A549 (cell line): ENCODE measurements around the gene UCKL1. TPM values are rescaled to one million over a fixed set of nuclear protein-coding genes. Genes with fewer than 3 reads are reported as not detected.

ENCODE experiments used
- ATAC-seq, 2 experiments: fragments of 200-7000 bp in 1 of 2; fragments of >200 bp in 1 of 2; cut with Nextera tagmentation in 1 of 2; cut with Tn5 transposase in 1 of 2; 3 replicates each; pipeline versions ENCODE4 v1.8.0 to v1.9.1; 2018 to 2020; ENCODE audit warnings: mild to moderate bottlenecking in 1 of 2, moderate library complexity in 1 of 2
- CTCF ChIA-PET: fragments of 300-600 bp; sonication (Branson Sonifier 250); formaldehyde crosslinking; extraction: SDS; loops from one replicate; lab custom pipeline; 2021; ENCODE audit warnings: antibody characterized with exemption, inconsistent platforms; lab: Yijun Ruan, JAX
- POLR2A ChIA-PET: fragments of 350-600 bp; formaldehyde crosslinking; extraction: SDS; loops from one replicate; lab custom pipeline; 2021; ENCODE audit warnings: antibody characterized with exemption, inconsistent platforms; lab: Yijun Ruan, JAX
- DNase-seq, 2 experiments: peaks; one replicate each; pipeline versions ENCODE4 v3.0.0 to v3.0.0-alpha.2; 2011 to 2016; ENCODE audit warnings: low read depth in 1 of 2, low spot score in 1 of 2
- FAIRE-seq: peaks from 2 replicates; lab custom pipeline; 2011; peaks lifted over from hg19 to GRCh38; lab: Jason Lieb, UNC
- H3K27ac ChIP-seq, 2 experiments: fragments of >200 bp; sonication (Bioruptor Twin); formaldehyde crosslinking; 3 replicates each; pipeline ENCODE4 v1.5.1; 2016 to 2017
- H3K4me1 ChIP-seq: fragments of >200 bp; sonication (Bioruptor Twin); formaldehyde crosslinking; 3 replicates; pipeline ENCODE4 v1.6.1; 2016
- H3K4me2 ChIP-seq: fragments of >200 bp; sonication (Bioruptor Twin); formaldehyde crosslinking; 3 replicates; pipeline ENCODE4 v1.6.1; 2016
- H3K4me3 ChIP-seq: fragments of >200 bp; sonication (Bioruptor Twin); formaldehyde crosslinking; 3 replicates; pipeline ENCODE4 v1.5.1; 2016
- H3K9me3 ChIP-seq: fragments of >200 bp; sonication (Bioruptor Twin); formaldehyde crosslinking; 3 replicates; pipeline ENCODE4 v1.6.1; 2016
- EP300 ChIP-seq, 2 experiments: fragments of >200 bp; sonication (Bioruptor Twin); formaldehyde crosslinking; IDR thresholded peaks; 2 replicates in 1 of 2; 3 replicates in 1 of 2; pipeline ENCODE4 v1.6.1; 2016 to 2017
- ESRRA ChIP-seq: fragments of 150-350 bp; IDR thresholded peaks from 2 replicates; pipeline ENCODE4 v1.6.1; 2014; ENCODE audit warnings: mild to moderate bottlenecking, low read length, borderline replicate concordance
- FOSB ChIP-seq: fragments of 250-450 bp; sonication (Bioruptor Pico); IDR thresholded peaks from 2 replicates; pipeline ENCODE4 v1.5.0; 2020; ENCODE audit warnings: mild to moderate bottlenecking, moderate library complexity
- GATA3 ChIP-seq: IDR thresholded peaks from 2 replicates; pipeline ENCODE4 v1.6.1; 2012; ENCODE audit warnings: borderline replicate concordance
- NR3C1 ChIP-seq: fragments of >200 bp; sonication (Bioruptor Twin); formaldehyde crosslinking; IDR thresholded peaks from 3 replicates; pipeline ENCODE4 v1.6.1; 2017
- RAD21 ChIP-seq, 2 experiments: fragments of >200 bp in 1 of 2; sonication (Bioruptor Twin) in 1 of 2; formaldehyde crosslinking in 1 of 2; IDR thresholded peaks in 1 of 2; conservative IDR thresholded peaks in 1 of 2; 2 replicates in 1 of 2; 3 replicates in 1 of 2; pipeline ENCODE4 v1.6.1; 2012 to 2018; ENCODE audit warnings: inconsistent platforms in 1 of 2
- REST ChIP-seq: fragments of 200-600 bp; sonication (generic); IDR thresholded peaks from 2 replicates; pipeline ENCODE4 v1.6.1; 2016; ENCODE audit warnings: antibody characterized with exemption, mild to moderate bottlenecking, moderate library complexity
- SMC3 ChIP-seq: fragments of >200 bp; sonication (Bioruptor Twin); formaldehyde crosslinking; IDR thresholded peaks from 3 replicates; pipeline ENCODE4 v1.6.1; 2018; ENCODE audit warnings: inconsistent platforms
- ZFP36 ChIP-seq: fragments of 450-650 bp; IDR thresholded peaks from 2 replicates; pipeline ENCODE4 v1.6.1; 2014; ENCODE audit warnings: borderline replicate concordance; ENCODE audit not compliant: partially characterized antibody
- ZSCAN20 ChIP-seq: fragments of 250-450 bp; sonication (Bioruptor Pico); IDR thresholded peaks from 2 replicates; pipeline ENCODE4 v1.8.0; 2022; ENCODE audit warnings: mild to moderate bottlenecking, moderate library complexity
- WGBS: methylation state at CpG from one replicate; pipeline ENCODE4 v1.1.6; 2017; ENCODE audit errors: missing lambda C conversion rate; 5-methylcytosine and 5-hydroxymethylcytosine counted together
- polyA plus RNA-seq, 4 experiments: library from polyadenylated mRNA; depleted of rRNA in 3 of 4; stranded (reverse); fragments of >200 nt; fragmentation: RNase III in 1 of 4; extraction: RNeasy Plus Mini Kit Qiagen cat#74134 plus additional on column Dnase treatment in 1 of 4; gene quantifications; 2 replicates in 3 of 4; 3 replicates in 1 of 4; pipeline ENCODE4 v1.2.3, GENCODE V29; 2011 to 2017

Gene UCKL1
- polyA plus RNA-seq, 2 of the 4 experiments (the other 2 are of a cell fraction): 19.1 to 30.4 TPM

- TF ChIP-seq REST: no peak
- TF ChIP-seq, all 56 proteins: peak for 0
Measured at GRCh38 chr20:63966172-63966943, 10.1 kb upstream of the UCKL1 start (continued).

GRCh38 chr20:63964412-63964811 is 8.2 kb upstream of the UCKL1 start:
- DNase-seq: no peak
- TF ChIP-seq GATA3: no peak
- no peak for TF ChIP-seq SMC3
- no peak for TF ChIP-seq NR3C1
- TF ChIP-seq ZSCAN20 (CRISPR knock-in tag): no peak
- no peak for TF ChIP-seq ZFP36
- H3K9me3 ChIP-seq: no peaks in the 10 kb centered on the region
- no peak; a peak in 1 of 6 replicates for ATAC-seq
- no peak overlapping the region for H3K4me3 ChIP-seq
- CTCF ChIA-PET: interaction anchor here (0.6 to 4.6 kb wide), 3 partner anchors 10 to 427 kb away, joined by 3 to 44 read pairs (median 5); partner anchors contain the start of gene PRPF6
- no peak for FAIRE-seq
- 94% methylated on average over 16 of the region's 16 CpGs for WGBS
- POLR2A ChIA-PET: no interaction called here
- H3K4me2 ChIP-seq: no peak overlapping the region
- no peak overlapping the region for H3K27ac ChIP-seq
- peaks cover 7% of the 10 kb centered on the region; the same call in 2 of the 3 replicates for H3K4me1 ChIP-seq

GRCh38 chr20:63963784-63964301 is 7.6 kb upstream of the UCKL1 start:
- no peak overlapping the region for H3K4me3 ChIP-seq
- POLR2A ChIA-PET: no interaction called here
- 90% methylated on average over 8 of the region's 16 CpGs for WGBS
- no peak for TF ChIP-seq SMC3
- CTCF ChIA-PET: interaction anchor here (0.6 to 4.6 kb wide), 3 partner anchors 10 to 426 kb away, joined by 3 to 44 read pairs (median 5); partner anchors contain the start of gene PRPF6
- H3K27ac ChIP-seq: no peak overlapping the region
- H3K4me2 ChIP-seq: no peak overlapping the region
- FAIRE-seq (no peak), DNase-seq (no peak), ATAC-seq (no peak)
- H3K9me3 ChIP-seq: no peaks in the 10 kb centered on the region
- peaks cover 6% of the 10 kb centered on the region; the same call in 2 of the 3 replicates for H3K4me1 ChIP-seq

GRCh38 chr20:63963348-63963741 is 7.1 kb upstream of the UCKL1 start:
- ATAC-seq (no peak), FAIRE-seq (no peak)
- no peak overlapping the region for H3K4me3 ChIP-seq
- POLR2A ChIA-PET: no interaction called here
- no peak overlapping the region for H3K4me2 ChIP-seq
- peaks cover 1% of the 10 kb centered on the region; the same call in 2 of the 3 replicates for H3K4me1 ChIP-seq
- no peak for TF ChIP-seq RAD21 (conservative IDR thresholded peaks at IDR 0.05 in 1 of 2, IDR thresholded peaks at IDR 0.05 in 1 of 2)
- TF ChIP-seq, all 56 proteins: peak for 0
- DNase-seq: no peak
- Histone ChIP-seq H3K27ac (no peak overlapping the region), H3K9me3 (no peaks in the 10 kb centered on the region)
- 95% methylated on average over 21 of the region's 27 CpGs for WGBS
- CTCF ChIA-PET: interaction anchor here (0.9 to 4.6 kb wide), 2 partner anchors 11 to 426 kb away, joined by 5 to 44 read pairs; no protein-coding TSS in a partner anchor

GRCh38 chr20:63962426-63963347 is 6.5 kb upstream of the UCKL1 start:
- no peak overlapping the region for H3K4me2 ChIP-seq
- no peak for ATAC-seq
- no peak overlapping the region for H3K27ac ChIP-seq
- WGBS: 96% methylated on average over 45 of the region's 61 CpGs
- no peak for DNase-seq
- peaks cover 4% of the 10 kb centered on the region for H3K4me1 ChIP-seq
- H3K4me3 ChIP-seq: no peak overlapping the region
- no peaks in the 10 kb centered on the region for H3K9me3 ChIP-seq
- ChIA-PET CTCF (interaction anchor here (0.9 to 4.6 kb wide), 4 partner anchors 12 to 425 kb away, joined by 3 to 44 read pairs (median 6); partner anchors contain the start of genes PRPF6 and PTK6), POLR2A (interaction anchor here (2.2 kb wide), 1 partner anchor 18 kb away, joined by 6 read pairs; the partner anchor contains the start of gene PRPF6)
- FAIRE-seq: no peak
- TF ChIP-seq EP300 (IDR thresholded peaks at IDR 0.05) (no peak), ESRRA (no peak), FOSB (no peak), NR3C1 (no peak)
